DOHH2 (cell line): ENCODE data around the gene CPS1.

ENCODE experiments used
- EZH2phosphoT487 ChIP-seq: fragments of 200-600 bp; sonication (generic); IDR thresholded peaks from 2 replicates; pipeline ENCODE4 v1.6.1; 2017; ENCODE audit warnings: borderline replicate concordance, mild to moderate bottlenecking, antibody characterized with exemption, low read length, moderate library complexity, mixed read lengths
- TF ChIP-seq, protein P1 (sequence below): fragments of 200-600 bp; sonication (generic); IDR thresholded peaks from one replicate; pipeline ENCODE4 v1.5.1; 2014; ENCODE audit warnings: antibody characterized with exemption, mild to moderate bottlenecking, low read depth, low read length; ENCODE audit not compliant: poor library complexity, severe bottlenecking

DNA sequence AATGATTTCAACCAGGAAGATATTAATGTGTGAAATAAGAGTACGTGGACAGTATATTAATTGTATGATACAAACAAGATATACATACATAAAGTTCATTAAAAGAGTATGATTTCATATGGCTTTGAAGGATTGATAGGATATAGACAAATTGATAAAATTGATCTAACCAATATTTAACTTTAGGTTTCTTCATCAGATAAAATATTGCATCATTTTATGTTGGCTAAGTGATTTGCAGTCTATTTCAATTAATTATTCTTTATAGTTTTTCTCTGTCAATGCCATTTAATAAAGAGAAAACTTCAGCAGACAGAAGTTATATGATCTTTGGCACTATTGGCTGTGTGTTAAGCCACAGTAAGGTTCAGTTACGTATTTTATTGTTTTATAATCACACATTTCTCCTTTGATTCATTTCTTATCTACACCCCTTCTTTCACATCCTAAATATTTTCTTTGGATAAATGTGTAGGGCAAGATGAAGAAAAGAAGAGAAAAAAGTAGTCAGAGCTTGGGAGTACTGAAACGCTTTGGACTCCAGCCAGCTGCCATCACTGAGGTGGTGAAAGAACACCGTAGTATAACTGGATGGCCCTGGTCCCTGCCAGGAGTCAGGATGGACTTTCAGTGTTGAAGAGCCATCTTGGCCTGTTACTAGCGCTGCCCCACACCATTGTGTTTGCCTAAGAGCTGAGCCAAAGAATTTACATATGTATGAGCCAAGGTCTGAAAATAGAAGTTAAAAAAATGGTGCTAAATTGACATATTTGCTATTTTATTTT lies 9.8 kb upstream of the CPS1 start:
- TF ChIP-seq, protein P1, sequence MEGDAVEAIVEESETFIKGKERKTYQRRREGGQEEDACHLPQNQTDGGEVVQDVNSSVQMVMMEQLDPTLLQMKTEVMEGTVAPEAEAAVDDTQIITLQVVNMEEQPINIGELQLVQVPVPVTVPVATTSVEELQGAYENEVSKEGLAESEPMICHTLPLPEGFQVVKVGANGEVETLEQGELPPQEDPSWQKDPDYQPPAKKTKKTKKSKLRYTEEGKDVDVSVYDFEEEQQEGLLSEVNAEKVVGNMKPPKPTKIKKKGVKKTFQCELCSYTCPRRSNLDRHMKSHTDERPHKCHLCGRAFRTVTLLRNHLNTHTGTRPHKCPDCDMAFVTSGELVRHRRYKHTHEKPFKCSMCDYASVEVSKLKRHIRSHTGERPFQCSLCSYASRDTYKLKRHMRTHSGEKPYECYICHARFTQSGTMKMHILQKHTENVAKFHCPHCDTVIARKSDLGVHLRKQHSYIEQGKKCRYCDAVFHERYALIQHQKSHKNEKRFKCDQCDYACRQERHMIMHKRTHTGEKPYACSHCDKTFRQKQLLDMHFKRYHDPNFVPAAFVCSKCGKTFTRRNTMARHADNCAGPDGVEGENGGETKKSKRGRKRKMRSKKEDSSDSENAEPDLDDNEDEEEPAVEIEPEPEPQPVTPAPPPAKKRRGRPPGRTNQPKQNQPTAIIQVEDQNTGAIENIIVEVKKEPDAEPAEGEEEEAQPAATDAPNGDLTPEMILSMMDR: no peak
- no peak for TF ChIP-seq EZH2phosphoT487
